ENCODE measurements around the gene RBMS1.

DNA sequence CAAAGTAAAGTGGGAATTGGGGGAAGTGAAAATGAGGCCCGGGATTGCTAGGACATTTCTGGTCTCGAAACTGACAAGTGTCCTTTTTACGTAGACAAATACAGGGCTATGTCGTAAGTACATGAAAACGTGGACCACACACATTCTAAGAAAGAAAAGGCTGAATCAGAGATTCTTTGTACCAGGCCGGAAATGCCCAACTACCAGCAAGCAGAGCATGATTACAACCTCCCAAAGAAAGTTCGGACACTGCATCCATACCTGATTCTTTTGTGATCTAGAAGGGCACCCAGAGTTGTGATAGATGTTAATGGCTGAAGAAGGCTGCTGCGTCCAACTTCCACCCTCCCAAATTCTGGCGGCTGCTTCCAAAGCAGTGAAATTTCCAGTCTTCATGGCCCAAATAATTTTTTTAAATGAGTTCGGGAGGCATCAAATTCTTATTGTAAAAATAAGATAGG, 1.7 kb downstream of the RBMS1 start:
- TF ChIP-seq POLR2AphosphoS5 (IDR thresholded peaks at IDR 0.05; ENCODE audit: low read depth, low read length) (no peak), TAF1 (IDR thresholded peaks at IDR 0.05; ENCODE audit: low read depth, low read length) (no peak)

All from GM12891 (cell line).